HG03520 (cell line): ENCODE measurements around the gene LILRA6.
"Not testable (repeated sequence)": the region's sequence is repeated elsewhere in the genome, so short reads cannot be mapped to it uniquely, and the experiment has no call there.

Source experiments
- ATAC-seq: cut with Tn5 transposase; IDR thresholded peaks from one replicate; pipeline ENCODE4 v1.9.1; 2021; ENCODE audit warnings: mild to moderate bottlenecking, moderate library complexity; ENCODE audit not compliant: unreplicated experiment

The LILRA6 gene

DNA sequence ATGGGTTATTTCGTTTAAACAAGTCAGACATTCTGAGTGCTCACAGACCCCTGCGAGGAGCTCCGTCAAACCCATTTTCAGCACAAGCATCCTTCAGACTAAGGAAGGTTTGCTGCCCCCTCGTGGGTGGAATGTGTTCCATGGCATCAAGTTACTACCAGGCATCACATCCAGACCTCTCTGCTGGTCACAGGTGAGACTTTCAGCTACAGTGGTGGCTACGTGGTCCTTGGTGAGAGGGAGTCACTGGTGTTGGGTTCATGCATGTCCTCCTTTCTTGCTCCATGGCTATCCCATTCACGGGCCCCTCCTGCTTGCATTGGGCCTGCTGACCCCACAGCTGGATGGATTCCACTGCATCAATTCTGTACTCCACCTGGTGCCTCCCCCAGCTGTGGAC, 23.5 kb upstream of the LILRA6 start:
- no peak for ATAC-seq

DNA sequence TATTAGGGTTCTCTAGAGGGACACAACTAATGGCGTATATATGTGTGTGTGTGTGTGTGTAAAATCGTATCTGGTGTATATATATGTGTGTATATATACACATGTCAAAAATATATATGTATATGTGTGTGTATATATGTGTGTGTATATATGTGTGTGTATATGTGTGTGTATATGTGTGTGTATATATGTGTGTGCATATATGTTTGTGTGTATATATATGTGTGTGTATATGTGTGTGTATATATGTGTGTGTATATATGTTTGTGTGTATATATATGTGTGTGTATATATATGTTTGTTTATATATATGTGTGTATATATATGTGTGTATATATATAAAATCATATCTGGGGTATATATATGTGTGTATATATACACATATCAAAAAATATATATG, 19.9 kb upstream of the LILRA6 start:
- ATAC-seq = no peak

DNA sequence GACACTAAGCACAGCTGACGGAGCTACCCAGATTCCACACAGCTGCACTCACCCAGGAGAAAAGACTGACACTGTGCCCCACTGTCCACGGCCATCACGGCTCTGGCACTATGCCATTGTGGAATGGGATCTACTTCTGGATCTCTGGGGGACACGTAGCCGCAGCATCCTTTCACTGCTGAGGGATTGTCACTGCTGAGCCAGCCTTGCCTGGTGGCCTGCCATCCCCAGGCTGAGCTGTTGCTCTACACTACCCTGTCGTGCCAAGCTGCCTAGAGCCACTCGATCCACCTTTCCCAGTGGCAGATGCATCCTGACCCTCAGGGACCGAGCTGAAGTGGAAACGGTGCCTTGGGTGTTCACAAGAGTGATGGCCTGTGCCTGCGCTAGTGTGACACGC, 19.5 kb upstream of the LILRA6 start:
- ATAC-seq = no peak

DNA sequence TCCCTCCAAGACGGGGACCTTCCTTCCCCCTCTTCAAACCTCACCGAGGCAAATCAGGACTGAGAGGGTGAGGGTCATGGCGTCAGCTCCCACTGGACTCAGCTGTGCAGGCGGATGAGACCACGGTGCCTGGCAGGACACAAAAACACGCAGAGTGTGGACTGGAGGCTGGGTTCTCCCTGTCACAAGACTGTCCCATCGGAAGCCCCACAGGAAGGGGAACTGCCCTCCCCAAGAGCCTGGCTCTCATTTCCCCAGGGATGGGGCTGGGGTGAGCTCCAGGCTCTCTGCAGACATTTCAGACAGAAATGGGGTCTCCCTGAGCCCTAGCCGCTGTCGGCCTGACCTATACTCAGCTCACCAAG, 14.5 kb upstream of the LILRA6 start, which contains the start of gene LILRB5:
TSS of gene LILRB5 (minus strand) at position 158 of the 365 bp plus-strand sequence. CDS start at position 78, 80 bp downstream.
- ATAC-seq = no peak

DNA sequence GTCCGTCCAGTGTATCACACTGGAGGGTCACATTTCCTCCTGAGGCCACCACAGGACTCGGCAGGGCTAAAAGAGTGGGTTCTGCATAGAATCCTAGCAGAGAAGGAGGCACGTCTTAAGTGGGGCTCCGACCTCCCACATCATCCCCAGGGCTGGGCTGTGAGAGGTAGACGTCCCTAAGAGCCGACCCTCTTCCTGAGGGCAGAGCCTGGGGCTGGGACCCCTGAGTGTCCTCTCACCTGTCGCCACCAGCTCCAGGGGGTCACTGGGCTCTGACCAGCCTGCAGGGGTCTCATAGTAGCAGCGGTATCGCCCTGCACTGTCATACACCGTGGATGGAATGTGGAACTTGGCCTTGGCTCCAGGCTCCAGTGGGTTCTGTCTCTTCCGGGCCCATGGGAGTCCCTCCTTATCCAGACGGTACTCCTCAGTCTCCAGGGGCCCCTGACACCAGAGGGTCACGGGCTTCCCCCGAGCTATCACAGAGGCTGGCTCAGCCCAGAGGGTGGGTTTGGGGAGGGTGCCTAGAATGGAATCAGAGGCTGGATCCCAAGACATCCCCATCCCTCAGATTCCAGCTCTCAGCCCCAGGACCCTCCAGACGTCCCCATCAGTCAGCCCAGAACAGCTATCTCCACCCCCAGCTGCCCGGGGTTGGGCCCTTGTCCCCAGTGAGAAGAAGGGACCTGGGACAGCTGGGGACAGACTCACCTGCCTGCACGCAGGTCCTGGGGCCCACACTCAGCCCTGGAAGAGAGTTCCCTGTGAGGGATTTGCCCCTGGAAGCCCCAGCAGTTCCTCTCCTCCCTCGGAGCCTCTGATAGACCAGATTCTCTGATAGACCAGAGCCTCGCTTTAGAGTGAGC, 13.9 kb upstream of the LILRA6 start:
- ATAC-seq = no peak

DNA sequence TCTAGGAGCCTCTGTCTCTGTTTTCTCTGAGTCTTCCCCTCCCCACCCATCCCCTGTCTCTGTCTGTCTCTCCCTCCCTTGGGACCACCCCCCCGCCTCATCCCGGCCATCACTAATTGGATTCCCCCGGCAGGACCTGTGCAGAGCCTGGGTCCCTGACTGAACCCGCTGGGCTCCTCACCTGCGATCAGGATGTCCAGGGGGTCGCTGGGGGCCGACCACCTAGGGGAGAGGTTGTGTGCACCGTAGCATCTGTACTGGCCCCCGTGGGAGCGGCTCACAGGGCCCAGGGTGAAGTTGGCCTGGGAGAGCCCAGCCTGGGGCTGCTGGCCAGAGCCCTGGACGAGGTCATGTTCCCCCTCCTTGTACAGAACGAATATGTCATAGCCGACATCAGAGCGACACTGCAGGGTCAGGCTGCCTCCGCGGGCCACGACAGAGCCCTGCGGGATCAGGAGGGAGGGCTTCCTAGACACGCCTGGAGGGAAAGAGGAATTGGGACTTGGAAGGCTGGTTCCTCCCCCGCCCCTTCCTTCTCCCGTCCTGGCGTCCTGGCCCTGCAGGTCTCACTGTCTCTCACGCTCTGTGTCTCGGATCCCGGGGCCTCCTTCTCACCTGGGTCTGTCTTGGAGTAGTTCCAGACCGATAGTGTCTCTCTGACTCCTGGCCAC, 12.7 kb upstream of the LILRA6 start:
- no peak for ATAC-seq

DNA sequence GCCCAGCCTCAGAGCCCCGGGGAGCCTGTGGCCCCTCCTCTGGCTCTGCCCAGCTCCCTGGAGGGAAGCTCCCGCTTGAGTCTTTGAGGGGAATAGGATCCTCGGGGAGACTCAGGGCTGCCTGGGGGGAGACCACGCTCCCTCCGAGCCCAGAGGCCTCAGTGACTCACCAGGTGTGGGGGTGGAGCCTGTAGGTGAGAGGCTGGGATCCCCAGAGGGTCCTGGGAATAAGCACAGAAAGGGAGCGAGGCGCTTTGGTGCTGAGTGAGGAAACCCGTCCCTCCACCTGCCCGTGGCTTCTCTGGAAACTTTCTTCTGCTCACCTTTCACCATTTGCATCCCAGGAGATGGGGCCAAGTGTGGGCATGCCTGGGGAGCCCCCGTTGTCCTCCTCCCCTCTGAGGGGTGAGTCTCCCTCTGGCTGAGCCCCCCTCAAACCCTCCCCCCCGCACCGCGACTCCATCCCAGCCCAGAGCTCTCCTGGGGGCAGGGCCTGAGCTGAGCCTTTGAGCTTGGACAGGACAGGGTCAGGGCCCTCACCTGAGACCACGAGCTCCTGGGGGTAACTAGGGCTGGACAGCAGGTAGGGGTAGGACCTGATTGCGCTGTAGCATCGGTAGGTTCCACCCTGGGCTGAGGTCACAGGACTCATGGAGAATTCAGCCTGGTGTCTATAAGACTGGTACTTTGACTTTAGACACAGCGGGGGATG, 11.8 kb upstream of the LILRA6 start:
- ATAC-seq = no peak

DNA sequence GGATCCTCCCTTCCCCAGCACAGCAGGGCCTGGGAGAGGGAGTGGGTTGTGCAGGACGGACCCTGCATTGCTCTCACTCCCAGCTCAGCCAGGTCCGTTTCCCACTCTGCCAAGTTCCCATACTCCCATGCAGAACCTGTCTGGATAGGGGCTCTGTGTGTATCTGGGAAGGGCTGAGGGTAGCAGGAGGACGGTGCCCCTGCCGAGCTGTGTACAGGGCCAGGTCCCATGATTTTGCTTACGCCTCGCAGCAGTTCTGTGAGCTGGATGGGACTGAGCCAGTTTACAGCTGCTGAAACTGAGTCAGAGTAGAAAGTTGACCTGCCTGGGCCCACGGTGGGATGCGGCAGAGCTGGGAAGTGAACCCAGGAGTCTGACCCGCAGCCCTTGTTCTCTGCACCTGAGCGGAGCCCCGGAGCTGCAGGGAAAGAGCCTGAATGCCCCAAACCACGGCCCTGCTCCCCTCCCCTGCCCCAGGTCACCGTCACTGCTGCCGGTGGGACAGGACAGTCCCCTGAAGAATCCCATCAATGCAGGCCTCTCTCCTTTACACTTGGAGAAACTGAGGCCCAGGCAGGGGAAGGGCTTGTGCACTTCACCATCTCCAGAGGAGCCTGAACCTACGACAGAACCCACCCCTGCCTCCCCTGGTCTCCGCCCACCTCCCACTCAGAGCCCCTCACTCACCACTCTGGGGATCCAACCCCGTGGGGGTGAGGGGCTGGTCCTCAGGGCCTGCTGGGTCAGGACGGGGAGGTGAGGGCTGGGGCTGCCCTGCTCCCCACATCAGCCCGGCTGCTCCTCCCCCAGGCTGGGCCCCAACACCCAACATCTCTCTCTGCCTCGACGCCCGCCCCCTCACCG, 11.0 kb upstream of the LILRA6 start:
- no peak for ATAC-seq

DNA sequence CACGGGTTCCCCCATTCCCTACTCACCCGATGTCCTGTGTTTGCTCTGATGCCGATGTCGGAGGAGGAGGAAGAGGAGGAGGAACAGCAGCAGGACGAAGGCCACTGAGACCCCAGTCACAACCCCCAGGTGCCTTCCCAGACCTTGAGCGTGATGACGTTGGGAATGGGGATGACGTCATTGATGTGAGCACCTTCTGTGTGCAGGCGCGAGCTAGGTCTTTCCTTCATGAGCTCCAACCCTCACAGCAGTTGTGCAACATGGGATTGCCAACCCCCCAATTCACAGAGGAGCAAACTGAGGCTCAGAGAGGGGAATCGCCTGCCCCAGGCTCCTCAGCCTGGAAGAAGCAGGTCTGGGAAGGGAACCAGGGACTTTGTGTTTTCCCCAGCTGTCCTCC, 10.3 kb upstream of the LILRA6 start:
- no peak for ATAC-seq

DNA sequence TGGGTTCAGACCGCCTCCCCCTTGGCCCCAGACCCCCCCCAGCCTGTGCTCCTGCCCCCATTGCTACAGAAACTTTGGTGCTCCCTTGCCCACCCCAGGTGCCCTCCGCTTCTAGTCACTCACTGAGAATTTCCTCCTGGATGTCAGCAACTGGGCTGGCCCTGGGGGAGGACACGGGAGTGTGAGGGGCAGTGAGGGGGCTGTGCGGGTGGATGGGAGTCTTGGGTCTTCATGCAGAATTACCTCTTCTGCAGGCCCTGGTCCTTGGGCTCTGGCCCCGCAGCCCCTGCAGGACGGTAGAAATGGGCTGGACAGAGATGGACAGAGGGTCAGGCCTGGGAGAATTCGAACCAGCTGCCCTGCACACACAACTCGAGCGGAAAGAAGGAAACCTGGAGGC, 9.7 kb upstream of the LILRA6 start:
- no peak for ATAC-seq

DNA sequence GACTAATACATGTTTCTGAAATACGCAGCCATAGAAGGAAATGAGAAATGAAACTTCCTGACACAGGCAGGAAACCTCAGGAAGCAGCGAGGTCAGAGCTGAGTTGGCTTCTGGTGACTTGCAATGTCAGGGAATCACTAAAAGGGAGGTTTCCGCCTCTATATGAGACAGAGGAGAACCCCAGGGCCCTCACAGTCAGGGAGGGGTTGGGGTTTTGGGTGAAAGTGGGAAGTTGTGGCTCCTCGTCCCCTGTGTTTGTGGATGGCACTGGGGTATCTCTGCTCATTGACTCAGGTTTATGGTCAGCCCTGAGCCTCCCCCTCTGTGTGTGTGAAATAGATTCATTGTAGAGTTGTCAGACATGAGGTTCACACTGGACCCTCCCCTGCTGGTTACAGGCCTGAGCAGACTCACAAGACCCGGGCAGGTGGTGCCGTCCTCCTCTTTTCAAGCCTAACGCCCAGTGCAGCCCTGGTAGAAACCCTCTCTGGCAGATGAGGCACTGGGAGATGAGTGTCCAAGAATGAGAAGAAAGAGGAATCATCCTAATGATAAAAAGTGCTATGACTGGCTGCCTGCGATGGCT, 5.5 kb upstream of the LILRA6 start:
- ATAC-seq = no peak

DNA sequence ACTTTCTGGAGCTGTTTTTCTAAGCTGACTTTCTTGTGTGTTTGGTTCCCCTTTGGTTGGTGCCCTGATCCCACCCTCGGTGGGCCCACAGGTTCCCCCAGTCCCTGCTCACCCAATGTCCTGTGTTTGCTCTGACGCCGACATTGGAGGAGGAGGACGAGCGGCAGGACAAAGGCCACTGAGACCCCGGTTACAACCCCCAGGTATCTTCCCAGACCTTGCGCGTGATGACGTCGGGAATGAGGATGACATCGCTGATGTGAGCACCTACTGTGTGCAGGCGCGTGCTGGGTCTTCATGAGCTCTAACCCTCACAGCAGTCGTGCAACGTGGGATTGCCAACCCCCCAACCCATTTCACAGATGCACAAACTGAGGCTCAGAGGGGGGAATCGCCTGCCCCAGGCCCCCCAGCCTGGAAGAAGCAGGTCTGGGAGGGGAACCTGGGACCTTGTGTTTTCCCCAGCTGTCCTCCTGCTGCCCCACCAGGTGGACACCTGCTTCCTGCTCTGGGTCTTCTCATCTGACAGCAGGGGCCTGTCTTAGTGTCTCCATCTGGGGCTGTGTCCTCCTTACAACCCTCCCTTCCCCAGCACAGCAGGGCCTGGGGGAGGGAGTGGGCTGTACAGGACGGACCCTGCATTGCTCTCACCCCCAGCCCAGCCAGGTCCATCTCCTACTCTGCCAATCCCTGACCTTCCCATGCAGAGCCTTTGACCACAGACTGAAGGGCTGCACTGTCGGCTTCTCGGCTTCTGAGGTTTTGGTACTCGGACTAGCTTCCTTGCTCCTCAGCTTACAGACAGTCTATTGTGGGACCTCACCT, 4.7 kb upstream of the LILRA6 start:
- ATAC-seq = no peak

DNA sequence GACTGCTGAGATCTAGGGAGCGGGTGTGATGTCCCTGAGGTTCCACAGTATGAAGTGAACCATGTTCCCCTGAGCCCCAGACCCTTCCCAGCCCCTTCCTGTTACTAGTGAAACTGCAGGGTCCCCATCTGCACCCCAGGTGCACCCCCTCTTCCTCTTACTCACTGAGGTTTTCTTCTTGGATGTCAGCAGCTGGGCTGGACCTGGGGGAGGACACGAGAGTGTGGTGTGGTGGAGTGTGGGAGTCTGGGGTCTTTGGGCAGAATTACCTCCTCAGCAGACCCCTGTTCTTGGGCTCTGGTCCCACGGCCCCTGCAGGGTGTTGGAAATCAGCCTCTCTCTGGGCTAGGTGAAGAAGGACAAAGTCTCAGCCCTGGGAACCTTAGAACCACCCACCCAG, 3.3 kb upstream of the LILRA6 start:
- ATAC-seq = no peak

DNA sequence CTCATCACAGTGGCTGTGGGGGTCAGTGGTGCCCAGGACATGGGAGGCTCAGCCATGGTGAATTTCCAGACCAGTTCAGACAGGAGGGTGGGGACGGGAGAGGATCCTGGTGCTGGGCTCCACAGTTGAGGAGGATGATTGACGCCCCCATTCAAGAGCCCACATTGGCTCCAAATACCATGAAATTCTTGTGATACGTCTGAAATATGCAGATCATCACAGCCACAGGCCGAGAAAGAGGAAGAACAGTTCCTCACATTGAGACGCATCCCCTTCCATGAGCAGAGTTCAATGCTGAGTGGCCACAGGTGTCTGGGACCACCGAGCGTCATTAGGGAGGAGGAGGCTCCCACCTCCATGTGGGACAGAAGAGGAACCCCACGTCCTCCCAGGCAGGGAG, 1.2 kb upstream of the LILRA6 start:
- ATAC-seq = not testable (repeated sequence)

DNA sequence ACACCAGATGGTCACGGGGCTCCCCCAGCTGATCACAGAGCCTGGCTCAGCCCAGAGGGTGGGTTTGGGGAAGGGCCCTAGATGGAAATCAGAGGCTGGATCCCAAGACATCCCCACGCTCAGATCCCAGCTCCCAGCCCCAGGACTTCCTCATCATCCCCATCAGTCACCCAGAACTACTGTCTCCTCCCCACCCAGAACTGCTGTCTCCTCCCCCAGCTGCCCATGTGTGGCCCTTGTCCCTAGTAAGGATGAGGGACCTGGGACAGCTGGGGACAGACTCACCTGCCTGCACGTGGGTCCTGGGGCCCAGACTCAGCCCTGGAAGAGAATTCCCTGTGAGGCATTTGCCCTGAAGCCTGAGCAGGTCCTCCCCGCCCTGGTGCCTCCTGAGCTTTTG, 356 bp downstream of the LILRA6 start:
- ATAC-seq = not testable (repeated sequence)

DNA sequence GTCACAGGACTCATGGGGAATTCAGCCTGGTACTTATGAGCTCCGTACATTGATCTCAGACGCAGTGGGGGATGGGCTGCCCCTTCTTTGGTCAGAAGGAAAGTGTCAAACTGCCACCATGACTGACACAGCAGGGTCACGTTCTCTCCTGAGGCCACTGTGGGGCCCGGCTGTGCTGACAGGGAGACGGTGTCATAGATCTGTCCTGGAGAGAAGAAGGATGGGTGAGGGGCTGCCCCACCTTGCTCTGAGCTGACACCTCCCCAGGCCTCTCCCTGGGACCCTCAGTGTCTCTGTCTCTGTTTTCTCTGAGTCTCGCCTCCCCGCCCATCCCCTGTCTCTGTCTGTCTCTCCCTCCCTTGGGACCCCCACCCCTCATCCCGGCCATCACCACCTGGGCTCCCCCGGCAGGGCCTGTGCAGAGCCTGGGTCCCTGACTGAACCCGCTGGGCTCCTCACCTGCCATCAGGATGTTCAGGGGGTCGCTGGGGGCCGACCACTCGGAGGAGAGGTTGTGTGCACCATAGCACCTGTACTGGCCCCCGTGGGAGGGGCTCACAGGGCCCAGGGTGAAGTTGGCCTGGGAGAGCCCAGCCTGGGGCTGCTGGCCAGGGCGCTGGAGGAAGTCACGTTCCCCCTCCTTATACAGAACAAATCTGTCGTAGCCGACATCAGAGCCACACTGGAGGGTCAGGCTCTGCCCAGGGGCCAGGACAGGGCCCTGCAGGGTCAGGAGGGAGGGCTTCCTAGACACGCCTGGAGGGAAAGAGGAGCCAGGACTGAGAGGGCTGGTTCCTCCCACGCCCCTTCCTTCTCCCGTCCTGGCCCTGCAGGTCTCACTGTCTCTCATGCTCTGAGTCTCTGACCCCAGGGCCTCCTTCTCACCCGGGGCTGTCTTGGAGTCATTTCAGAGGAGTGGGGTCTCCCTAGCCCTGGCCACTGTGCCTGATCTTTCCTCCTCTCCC, 1.9 kb downstream of the LILRA6 start:
- ATAC-seq = not testable (repeated sequence)

DNA sequence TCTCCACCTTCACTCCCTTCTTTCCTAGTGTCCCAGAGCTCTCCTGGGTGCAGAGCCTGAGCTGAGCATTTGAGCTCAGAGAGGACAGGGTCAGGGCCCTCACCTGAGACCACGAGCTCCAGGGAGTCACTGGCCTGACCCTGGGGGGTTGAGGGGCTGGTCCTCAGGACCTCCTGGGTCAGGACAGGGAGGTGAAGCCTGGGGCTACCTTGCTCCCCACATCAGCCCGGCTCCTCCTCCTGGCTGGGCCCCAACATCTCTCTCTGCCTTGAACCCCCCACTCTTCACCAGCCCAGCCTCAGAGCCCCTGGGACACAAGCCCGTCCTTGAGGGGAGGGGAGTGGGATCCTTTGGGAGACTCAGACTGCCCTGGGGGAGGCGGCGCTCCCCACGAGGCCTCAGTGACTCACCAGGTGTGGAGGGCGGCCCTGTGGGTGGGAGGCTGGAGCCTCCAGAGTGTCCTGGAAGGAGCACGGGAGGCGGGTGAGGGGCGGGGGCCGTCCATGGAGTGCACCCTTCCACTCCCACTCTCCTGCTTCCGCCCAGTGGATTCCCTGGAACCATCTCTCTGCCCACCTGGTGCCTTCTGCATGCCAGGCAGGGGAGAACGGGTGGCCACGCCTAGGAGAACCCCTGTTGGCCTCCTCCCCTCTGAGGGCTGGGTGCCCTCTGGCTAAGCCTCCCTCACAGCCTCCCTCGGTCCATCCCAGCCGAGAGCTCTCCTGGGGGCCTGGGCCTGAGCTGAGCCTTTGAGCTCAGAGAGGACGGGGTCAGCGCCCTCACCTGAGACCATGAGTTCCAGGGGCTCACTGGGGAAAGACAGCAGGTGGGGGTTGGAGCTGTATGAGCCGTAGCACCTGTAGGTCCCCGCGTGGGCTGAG, 2.9 kb downstream of the LILRA6 start:
- not testable (repeated sequence) for ATAC-seq
